Activated naive CD8-positive, alpha-beta T cell treated with anti-CD3 and anti-CD28 coated beads, Interleukin-2, amount 50 U/mL, for 24 hours (primary cell): Measurements from ENCODE around the gene PSD4.

Experiments
- ATAC-seq: fragments of 150-1000 bp; cut with Tn5 transposase; one replicate; pipeline ENCODE4 v1.10.0; 2021
- DNase-seq: peaks from one replicate; pipeline ENCODE4 v3.0.0; 2021
- H3K27ac Mint-ChIP-seq: one replicate; pipeline ENCODE4 v1.8.0; 2021; ENCODE audit warnings: mild to moderate bottlenecking, mixed read lengths
- H3K27me3 Mint-ChIP-seq: one replicate; pipeline ENCODE4 v1.8.0; 2021; ENCODE audit warnings: mixed read lengths
- H3K36me3 Mint-ChIP-seq: one replicate; pipeline ENCODE4 v1.8.0; 2021; ENCODE audit warnings: low read depth, mixed read lengths
- H3K4me1 Mint-ChIP-seq: one replicate; pipeline ENCODE4 v1.8.0; 2021; ENCODE audit warnings: mixed read lengths
- H3K4me3 Mint-ChIP-seq: one replicate; pipeline ENCODE4 v1.8.0; 2021; ENCODE audit warnings: mild to moderate bottlenecking, moderate library complexity, mixed read lengths
- H3K9me3 Mint-ChIP-seq: one replicate; pipeline ENCODE4 v1.8.0; 2021; ENCODE audit warnings: mixed read lengths

PSD4 gene

DNA sequence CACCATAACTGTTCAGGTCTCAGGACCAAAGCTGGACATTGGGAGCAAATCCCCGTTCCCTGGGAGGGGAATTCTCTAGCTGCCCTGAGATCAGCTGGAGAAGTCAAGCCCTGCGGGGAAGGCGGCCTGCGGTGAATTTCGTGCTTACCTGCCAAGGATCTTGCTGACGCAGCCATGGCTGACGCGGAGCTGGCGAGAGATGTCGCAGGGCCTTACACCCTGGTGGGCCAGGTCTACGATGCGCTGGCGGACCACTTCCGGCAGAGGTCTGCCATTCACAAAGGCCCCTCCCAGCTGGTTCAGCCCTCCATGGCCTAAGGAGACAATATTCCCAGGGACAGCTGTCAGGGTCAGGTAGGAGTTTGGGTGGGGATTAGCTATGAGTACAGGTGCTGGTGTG lies 72.8 kb downstream of the PSD4 start:
- Mint-ChIP-seq H3K27ac (no peak overlapping the region), H3K4me1 (peaks cover 24% of the 10 kb centered on the region), H3K4me3 (no peak overlapping the region), H3K9me3 (no peaks in the 10 kb centered on the region), H3K36me3 (peaks cover 2% of the 10 kb centered on the region), H3K27me3 (no peaks in the 10 kb centered on the region)
- DNase-seq (no peak), ATAC-seq (no peak)

DNA sequence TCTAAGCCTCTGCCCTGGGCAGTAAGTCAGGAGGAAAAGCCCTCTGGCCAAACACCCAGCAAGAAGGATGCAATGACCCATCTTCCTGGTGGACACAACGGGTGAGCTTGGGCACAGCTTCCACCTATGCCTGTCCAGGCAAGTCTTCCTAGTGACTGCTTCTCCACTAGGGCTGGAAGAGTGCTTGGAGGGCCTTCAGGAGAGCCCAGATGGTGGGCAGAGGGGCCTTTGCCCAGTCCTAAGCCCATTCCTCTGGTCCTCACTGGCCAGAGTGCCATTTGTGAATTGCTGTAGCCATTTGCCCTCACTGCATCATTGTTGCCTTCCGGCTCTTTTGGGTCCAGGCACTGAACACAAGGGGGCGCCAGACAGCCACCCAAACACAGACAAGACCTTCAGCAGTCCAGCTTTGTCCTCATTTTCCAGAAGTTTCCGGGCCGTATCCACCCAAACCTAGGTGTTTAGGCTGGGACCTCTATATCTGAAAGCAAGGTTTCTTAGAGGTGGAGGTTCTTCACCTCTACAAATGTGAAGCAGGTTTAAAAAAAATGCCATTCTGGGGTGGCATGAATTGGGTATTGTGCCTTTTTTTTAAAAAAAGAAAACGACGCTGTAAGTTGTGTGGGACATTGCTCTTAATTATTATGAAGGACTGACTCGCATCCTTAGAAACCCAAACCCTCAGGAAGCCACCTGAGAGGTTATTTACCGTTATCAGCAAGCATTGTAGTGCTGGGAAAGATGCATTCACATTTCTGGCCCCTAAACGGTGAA lies 75.4 kb downstream of the PSD4 start:
- Mint-ChIP-seq H3K4me3 (no peak overlapping the region), H3K27ac (peak overlapping the region; percentile 7), H3K27me3 (no peaks in the 10 kb centered on the region), H3K4me1 (peaks cover 42% of the 10 kb centered on the region), H3K9me3 (no peaks in the 10 kb centered on the region), H3K36me3 (no peaks in the 10 kb centered on the region)
- ATAC-seq (peak; percentile 69), DNase-seq (peak; percentile 80)

DNA sequence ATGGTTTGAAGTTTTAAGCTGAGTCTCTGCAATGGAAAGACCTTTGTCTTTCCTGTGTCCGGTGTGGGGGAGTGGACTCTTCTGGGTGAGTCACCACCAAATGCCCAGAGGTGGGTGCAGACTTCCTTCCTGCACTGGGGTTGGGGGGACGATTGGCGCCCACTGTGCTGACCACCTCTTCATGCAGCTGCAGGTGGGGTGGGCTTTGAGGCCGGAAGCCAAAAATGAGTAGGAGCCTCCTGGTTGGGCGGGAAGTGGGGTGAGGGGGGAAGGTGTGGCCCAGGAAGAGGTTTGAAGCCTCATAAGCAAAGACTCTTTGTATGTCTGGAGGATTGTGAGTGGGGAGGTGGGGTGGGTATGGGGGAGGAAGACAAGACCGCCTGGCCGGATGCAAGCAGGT lies 77.3 kb downstream of the PSD4 start:
- peak; percentile 32 for DNase-seq
- H3K4me1 Mint-ChIP-seq = peaks cover 58% of the 10 kb centered on the region
- peak; percentile 41 for ATAC-seq

DNA sequence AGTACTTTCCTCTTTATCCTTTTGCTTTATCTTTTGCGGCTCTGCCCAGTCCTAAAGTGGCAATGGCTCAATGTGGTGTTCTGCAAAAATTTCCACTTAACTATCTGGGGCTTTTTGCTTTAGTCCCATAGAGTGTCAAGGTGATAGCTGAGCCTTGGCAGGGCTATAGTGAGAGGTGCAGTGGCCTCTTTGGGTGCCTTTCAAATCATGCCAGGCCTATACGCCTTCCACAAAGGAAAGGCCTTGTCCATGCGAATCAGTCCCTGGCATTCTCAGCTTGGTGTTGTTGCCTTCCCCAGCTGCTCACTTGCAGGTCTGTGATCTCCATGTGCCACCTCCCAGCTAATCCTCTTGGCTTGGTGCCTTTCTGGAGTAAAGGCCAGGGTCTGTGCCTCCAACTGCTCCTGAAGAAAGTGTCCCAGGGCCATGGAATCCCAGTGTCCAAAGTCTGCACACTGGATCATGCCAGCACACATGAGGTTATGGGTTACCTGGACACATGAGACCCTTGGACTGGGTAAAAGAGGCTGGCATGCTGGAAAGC lies 78.3 kb downstream of the PSD4 start:
- ATAC-seq (no peak), DNase-seq (no peak)
- H3K4me3 Mint-ChIP-seq = no peak overlapping the region
- H3K9me3 Mint-ChIP-seq = no peaks in the 10 kb centered on the region
- H3K27ac Mint-ChIP-seq = no peak overlapping the region
- no peaks in the 10 kb centered on the region for H3K27me3 Mint-ChIP-seq
- peaks cover 5% of the 10 kb centered on the region for H3K36me3 Mint-ChIP-seq
- peaks cover 63% of the 10 kb centered on the region for H3K4me1 Mint-ChIP-seq

More for the DNA sequence above, 77.3 kb downstream of the PSD4 start:
- Mint-ChIP-seq H3K27ac (peak overlapping the region; percentile 7), H3K4me3 (no peak overlapping the region), H3K36me3 (peaks cover 2% of the 10 kb centered on the region), H3K27me3 (no peaks in the 10 kb centered on the region), H3K9me3 (no peaks in the 10 kb centered on the region)

DNA sequence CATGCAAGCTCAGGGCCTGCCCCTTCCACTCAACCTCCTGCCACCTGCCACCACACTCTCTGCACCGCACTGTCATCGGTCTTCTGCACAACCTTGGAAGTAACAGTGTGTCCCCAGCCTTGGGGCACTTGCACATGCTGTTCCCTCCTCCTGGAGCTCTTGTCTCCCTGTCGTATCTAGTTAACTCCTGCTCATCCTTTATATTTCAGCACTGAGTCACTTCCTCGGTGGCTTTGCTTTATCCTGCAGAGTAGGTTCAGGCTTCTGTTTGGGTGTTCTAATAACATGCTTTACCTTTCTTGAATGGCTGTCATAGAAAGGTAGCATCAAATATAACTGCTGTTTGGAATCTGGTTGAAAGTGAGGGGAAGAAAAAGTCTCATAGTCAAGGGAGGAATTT lies 79.7 kb downstream of the PSD4 start:
- no peak overlapping the region for H3K27ac Mint-ChIP-seq
- H3K9me3 Mint-ChIP-seq = no peaks in the 10 kb centered on the region
- DNase-seq (no peak), ATAC-seq (no peak)
- H3K27me3 Mint-ChIP-seq = no peaks in the 10 kb centered on the region
- H3K4me1 Mint-ChIP-seq = peaks cover 70% of the 10 kb centered on the region
- no peak overlapping the region for H3K4me3 Mint-ChIP-seq
- peaks cover 8% of the 10 kb centered on the region for H3K36me3 Mint-ChIP-seq

DNA sequence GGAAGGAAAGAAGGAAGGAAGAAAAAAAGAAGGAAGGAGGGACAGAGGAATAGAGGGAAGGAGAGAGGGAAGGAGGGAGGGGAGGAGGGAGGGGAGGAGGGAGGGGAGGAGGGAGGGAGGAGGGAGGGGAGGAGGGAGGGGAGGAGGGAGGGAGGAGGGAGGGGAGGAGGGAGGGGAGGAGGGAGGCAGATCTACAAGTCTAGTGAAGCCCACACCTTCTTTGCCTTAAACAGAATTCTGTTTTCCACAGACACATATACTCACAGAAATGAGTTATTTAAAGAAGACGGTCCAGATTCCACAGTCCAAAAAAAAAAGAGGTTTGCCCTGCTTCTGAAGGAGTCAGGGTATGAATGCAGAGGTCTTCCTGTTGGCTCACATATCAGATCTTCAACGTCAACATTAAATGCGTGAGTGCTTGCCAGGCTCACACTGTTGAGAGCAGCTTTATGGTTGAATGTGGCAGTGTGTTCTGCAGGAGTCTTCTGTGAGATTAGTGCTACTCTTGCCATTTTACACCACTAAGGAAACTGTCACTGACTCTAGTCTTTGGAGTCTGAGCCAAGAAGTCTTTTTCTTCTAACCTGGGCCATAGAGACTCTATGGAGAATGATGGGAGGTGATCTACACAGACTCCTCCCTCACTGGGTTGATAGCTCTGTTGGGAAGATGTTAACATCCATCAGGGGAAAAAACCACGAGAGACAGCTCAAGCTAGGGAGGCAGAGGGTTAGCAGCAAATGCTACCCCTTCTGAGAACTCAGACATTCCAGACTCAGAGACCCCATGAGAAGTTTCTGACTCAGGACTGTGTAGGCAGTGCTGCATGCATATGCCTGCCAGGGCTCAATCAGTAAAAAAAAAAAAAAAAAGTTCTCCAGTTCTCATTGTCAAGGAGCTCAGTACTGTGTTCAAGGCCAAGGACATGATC lies 81.6 kb downstream of the PSD4 start:
- ATAC-seq = peak; percentile 26
- no peak overlapping the region for H3K4me3 Mint-ChIP-seq
- no peak overlapping the region for H3K27ac Mint-ChIP-seq

DNA sequence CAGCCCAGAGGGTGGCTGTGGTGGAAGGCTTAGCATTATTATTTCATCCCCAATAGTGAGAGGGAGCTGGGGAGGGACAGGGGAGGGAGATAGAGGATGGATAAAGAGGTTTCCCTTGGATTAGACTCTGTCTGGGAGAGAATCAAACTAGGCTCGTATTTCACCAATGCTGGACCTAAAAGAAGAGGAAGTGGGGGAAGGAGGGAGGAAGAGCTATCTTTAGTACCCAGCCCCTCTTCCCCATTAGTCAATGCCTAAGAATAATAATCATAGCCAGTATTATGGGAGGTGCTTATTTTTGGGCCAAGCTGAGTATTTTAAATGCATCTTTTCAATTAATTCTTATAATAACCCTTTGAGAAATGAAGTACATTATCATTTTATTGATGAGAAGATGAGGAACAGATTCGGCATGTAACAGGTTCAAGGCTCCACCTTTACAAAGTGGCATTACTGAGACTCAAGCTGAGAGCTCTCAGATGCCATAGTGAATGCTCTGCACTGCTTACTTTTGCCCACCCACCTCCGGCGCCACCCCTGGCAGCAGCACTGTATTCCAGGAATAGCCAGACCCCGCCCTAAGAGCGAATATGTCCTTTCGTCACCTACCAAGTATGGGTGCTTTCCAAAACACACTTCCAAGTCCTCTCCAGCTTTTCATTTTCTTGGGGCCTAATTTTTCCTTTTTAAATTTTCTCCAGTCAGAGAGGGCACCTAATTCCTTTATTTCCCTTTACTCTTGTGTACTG lies 83.9 kb downstream of the PSD4 start:
- Mint-ChIP-seq H3K4me1 (peaks cover 47% of the 10 kb centered on the region), H3K4me3 (no peak overlapping the region), H3K27me3 (no peaks in the 10 kb centered on the region), H3K9me3 (no peaks in the 10 kb centered on the region), H3K36me3 (peaks cover 8% of the 10 kb centered on the region), H3K27ac (no peak overlapping the region)
- ATAC-seq (no peak), DNase-seq (no peak)

More for the DNA sequence above, 81.6 kb downstream of the PSD4 start:
- no peak for DNase-seq
- H3K27me3 Mint-ChIP-seq = no peaks in the 10 kb centered on the region
- no peaks in the 10 kb centered on the region for H3K9me3 Mint-ChIP-seq
- H3K4me1 Mint-ChIP-seq = peaks cover 64% of the 10 kb centered on the region
- peaks cover 8% of the 10 kb centered on the region for H3K36me3 Mint-ChIP-seq

DNA sequence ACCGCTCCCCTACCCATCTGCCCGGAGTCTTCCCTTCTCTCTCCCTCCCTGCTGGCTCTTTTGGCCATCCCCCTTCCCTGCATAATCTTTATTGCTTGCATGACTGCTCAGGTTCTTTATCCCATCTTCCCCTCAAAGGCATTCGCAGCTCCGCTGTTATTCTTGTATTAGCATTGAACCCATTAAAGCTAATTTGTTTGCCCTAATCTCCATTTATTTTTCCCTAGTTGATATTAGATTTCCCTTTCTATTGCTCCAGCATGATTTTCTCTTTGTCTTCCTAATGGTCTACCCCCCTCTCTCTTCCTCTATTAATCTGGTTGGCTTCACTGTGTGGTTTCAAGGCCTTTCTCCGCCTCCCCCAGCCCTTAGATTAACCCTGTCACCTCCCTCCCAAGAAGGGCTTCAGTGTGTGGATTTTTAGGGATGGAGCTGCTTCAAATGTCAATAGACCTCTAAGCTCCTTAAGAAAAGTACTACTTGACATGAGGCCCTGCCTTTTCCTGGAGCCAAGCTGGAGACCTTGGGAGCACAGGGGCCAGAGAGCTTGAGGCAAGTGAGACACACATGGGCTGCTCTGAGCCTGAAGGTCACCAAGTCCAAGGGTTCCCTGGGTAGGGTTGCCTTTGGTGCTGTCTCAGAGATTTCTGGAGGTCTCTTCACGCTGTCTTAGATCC lies 84.8 kb downstream of the PSD4 start:
- peaks cover 38% of the 10 kb centered on the region for H3K4me1 Mint-ChIP-seq
- DNase-seq (no peak), ATAC-seq (no peak)
- peaks cover 8% of the 10 kb centered on the region for H3K36me3 Mint-ChIP-seq
- no peaks in the 10 kb centered on the region for H3K9me3 Mint-ChIP-seq
- no peak overlapping the region for H3K27ac Mint-ChIP-seq
- H3K4me3 Mint-ChIP-seq = no peak overlapping the region
- H3K27me3 Mint-ChIP-seq = no peaks in the 10 kb centered on the region
